Measurements from ENCODE around the gene TSC2.

GRCh38 chr16:2079311-2079800 lies 31.6 kb downstream of the TSC2 start:
- TF ChIP-seq EZH2 (IDR thresholded peaks at IDR 0.05; ENCODE audit: low read depth), result no peak
- TF ChIP-seq CTCF (conservative IDR thresholded peaks at IDR 0.05), result no peak
